Nephron progenitor cell (in vitro differentiated cells): ENCODE data around the gene LIG1.

Experiments
- DNase-seq: peaks from one replicate; pipeline ENCODE4 v3.0.0; 2021
- H3K27ac Mint-ChIP-seq: 2 replicates; pipeline ENCODE4 v1.8.0; 2021; ENCODE audit warnings: mild to moderate bottlenecking, moderate library complexity, mixed read lengths
- H3K27me3 Mint-ChIP-seq: 2 replicates; pipeline ENCODE4 v1.8.0; 2021; ENCODE audit warnings: mild to moderate bottlenecking, low read depth, mixed read lengths; ENCODE audit not compliant: poor library complexity
- H3K36me3 Mint-ChIP-seq: 2 replicates; pipeline ENCODE4 v1.8.0; 2021; ENCODE audit warnings: low read depth, mixed read lengths
- H3K4me1 Mint-ChIP-seq: 2 replicates; pipeline ENCODE4 v1.8.0; 2021; ENCODE audit warnings: mixed read lengths
- H3K4me3 Mint-ChIP-seq: 2 replicates; pipeline ENCODE4 v1.8.0; 2021; ENCODE audit warnings: mild to moderate bottlenecking, moderate library complexity, mixed read lengths
- H3K9me3 Mint-ChIP-seq: 2 replicates; pipeline ENCODE4 v1.8.0; 2021; ENCODE audit warnings: mild to moderate bottlenecking, moderate library complexity, mixed read lengths
- TF ChIP-seq, protein P1 (sequence below): fragments of 200-600 bp; sonication (generic); IDR thresholded peaks from 2 replicates; pipeline ENCODE4 v1.5.0; 2021; ENCODE audit warnings: antibody characterized with exemption

LIG1 gene

GRCh38 chr19:48139053-48139452 lies 31.1 kb downstream of the LIG1 start:
- no peak for DNase-seq
- TF ChIP-seq, protein P1, sequence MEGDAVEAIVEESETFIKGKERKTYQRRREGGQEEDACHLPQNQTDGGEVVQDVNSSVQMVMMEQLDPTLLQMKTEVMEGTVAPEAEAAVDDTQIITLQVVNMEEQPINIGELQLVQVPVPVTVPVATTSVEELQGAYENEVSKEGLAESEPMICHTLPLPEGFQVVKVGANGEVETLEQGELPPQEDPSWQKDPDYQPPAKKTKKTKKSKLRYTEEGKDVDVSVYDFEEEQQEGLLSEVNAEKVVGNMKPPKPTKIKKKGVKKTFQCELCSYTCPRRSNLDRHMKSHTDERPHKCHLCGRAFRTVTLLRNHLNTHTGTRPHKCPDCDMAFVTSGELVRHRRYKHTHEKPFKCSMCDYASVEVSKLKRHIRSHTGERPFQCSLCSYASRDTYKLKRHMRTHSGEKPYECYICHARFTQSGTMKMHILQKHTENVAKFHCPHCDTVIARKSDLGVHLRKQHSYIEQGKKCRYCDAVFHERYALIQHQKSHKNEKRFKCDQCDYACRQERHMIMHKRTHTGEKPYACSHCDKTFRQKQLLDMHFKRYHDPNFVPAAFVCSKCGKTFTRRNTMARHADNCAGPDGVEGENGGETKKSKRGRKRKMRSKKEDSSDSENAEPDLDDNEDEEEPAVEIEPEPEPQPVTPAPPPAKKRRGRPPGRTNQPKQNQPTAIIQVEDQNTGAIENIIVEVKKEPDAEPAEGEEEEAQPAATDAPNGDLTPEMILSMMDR: no peak
- no peaks in the 10 kb centered on the region for H3K4me1 Mint-ChIP-seq
- H3K36me3 Mint-ChIP-seq: peaks cover 51% of the 10 kb centered on the region
- no peak overlapping the region for H3K27ac Mint-ChIP-seq
- H3K4me3 Mint-ChIP-seq: no peak overlapping the region
- H3K27me3 Mint-ChIP-seq: no peaks in the 10 kb centered on the region
- H3K9me3 Mint-ChIP-seq: no peaks in the 10 kb centered on the region

- H3K4me3 Mint-ChIP-seq: no peak overlapping the region
- H3K36me3 Mint-ChIP-seq: peaks cover 35% of the 10 kb centered on the region
- no peaks in the 10 kb centered on the region for H3K27me3 Mint-ChIP-seq
- no peak for DNase-seq
- H3K27ac Mint-ChIP-seq: no peak overlapping the region
- H3K4me1 Mint-ChIP-seq: no peaks in the 10 kb centered on the region
- TF ChIP-seq, protein P1: no peak
- H3K9me3 Mint-ChIP-seq: no peaks in the 10 kb centered on the region
Measured at GRCh38 chr19:48137411-48137810, 32.7 kb downstream of the LIG1 start.

DNA sequence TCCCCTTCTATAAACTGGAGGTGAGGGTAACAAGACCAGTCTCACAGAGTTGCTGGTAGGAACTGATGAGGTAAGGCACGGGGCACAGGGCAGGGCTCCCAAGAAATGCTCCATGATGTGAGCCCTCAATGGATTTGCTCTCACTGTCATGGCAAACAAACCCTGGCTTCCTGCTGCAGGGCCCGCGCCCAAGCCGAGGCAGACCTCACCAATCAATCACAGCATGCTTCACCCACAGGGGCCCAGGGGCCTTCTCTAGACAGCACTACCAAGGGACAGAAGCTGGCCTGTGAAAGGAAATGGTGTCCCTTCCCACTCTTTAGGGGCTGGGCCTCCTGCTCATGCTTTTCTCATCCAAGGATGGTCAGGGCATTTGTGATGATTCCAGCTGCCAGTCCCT lies 33.6 kb downstream of the LIG1 start:
- DNase-seq: no peak

GRCh38 chr19:48135411-48135810 lies 34.7 kb downstream of the LIG1 start:
- Mint-ChIP-seq H3K27ac (peak overlapping the region; percentile 78), H3K9me3 (no peaks in the 10 kb centered on the region), H3K4me1 (no peaks in the 10 kb centered on the region), H3K27me3 (no peaks in the 10 kb centered on the region), H3K36me3 (peaks cover 43% of the 10 kb centered on the region), H3K4me3 (no peak overlapping the region)
- no peak for DNase-seq
- TF ChIP-seq, protein P1: no peak

More for the DNA sequence above, 33.6 kb downstream of the LIG1 start:
- Mint-ChIP-seq H3K27ac (no peak overlapping the region), H3K9me3 (no peaks in the 10 kb centered on the region), H3K27me3 (no peaks in the 10 kb centered on the region), H3K36me3 (peaks cover 38% of the 10 kb centered on the region), H3K4me3 (no peak overlapping the region), H3K4me1 (no peaks in the 10 kb centered on the region)
- TF ChIP-seq, protein P1: no peak

GRCh38 chr19:48133094-48133493 lies 37.0 kb downstream of the LIG1 start:
- Mint-ChIP-seq H3K36me3 (peaks cover 41% of the 10 kb centered on the region), H3K4me3 (no peak overlapping the region), H3K4me1 (no peaks in the 10 kb centered on the region), H3K27me3 (no peaks in the 10 kb centered on the region), H3K27ac (no peak overlapping the region), H3K9me3 (no peaks in the 10 kb centered on the region)
- TF ChIP-seq, protein P1: no peak
- no peak for DNase-seq

DNA sequence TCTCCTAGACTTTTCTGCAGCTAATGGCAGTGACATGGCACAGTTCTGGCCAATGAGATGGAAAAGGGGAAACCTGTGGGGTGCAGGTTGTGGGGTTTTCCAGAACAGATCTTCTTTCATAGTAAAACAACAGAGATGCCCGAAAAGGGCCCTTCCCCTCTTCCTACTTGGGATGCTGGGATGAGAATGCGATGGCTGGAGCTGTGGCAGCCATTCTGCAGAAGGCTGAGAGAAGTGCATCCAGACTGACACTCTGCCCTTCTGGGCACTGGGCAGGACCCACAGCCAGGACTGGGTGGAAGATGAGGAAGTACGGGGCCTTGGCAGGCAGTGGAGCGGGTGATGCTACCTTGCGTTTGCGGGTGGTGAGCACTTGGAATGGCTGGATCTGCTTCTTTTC lies 42.6 kb downstream of the LIG1 start:
- Mint-ChIP-seq H3K4me1 (no peaks in the 10 kb centered on the region), H3K27ac (no peak overlapping the region), H3K27me3 (peaks cover 3% of the 10 kb centered on the region), H3K36me3 (peaks cover 72% of the 10 kb centered on the region), H3K4me3 (no peak overlapping the region), H3K9me3 (no peaks in the 10 kb centered on the region)
- TF ChIP-seq, protein P1: no peak
- DNase-seq: no peak
